GM19240 (cell line): ENCODE measurements around the gene SYCP1.
"Not testable (repeated sequence)": the region's sequence is repeated elsewhere in the genome, so short reads cannot be mapped to it uniquely, and the experiment has no call there.

ENCODE experiments used
- DNase-seq: peaks from one replicate; pipeline ENCODE4 v3.0.0; 2011; ENCODE audit warnings: low spot score; ENCODE audit not compliant: insufficient read length

SYCP1 gene

GRCh38 chr1:114854693-114855320, at the start of gene SYCP1:
Gene SYCP1, plus strand, starts transcription at chr1:114854863. Its CDS starts 602 bp downstream, at chr1:114855465.
- DNase-seq: no peak

GRCh38 chr1:114819869-114820268, 34.8 kb upstream of the SYCP1 start:
- no peak for DNase-seq

GRCh38 chr1:114820392-114820791, 34.3 kb upstream of the SYCP1 start:
- DNase-seq: no peak

GRCh38 chr1:114821978-114822377, 32.7 kb upstream of the SYCP1 start:
- no peak for DNase-seq

- DNase-seq: no peak
These were observed 26.4 kb upstream of the SYCP1 start for GRCh38 chr1:114828251-114828650.

GRCh38 chr1:114830075-114830474, 24.6 kb upstream of the SYCP1 start:
- DNase-seq: not testable (repeated sequence)

- no peak for DNase-seq
These were observed 23.2 kb upstream of the SYCP1 start for GRCh38 chr1:114831276-114831994.

- DNase-seq: no peak
These were observed 22.6 kb upstream of the SYCP1 start for GRCh38 chr1:114832057-114832456.

GRCh38 chr1:114833421-114833820, 21.2 kb upstream of the SYCP1 start:
- DNase-seq: no peak

- DNase-seq: no peak
These were observed 10.4 kb upstream of the SYCP1 start for GRCh38 chr1:114844270-114844669.

GRCh38 chr1:114853584-114853983, 1.1 kb upstream of the SYCP1 start:
- DNase-seq: no peak

GRCh38 chr1:114861384-114861783, 6.7 kb downstream of the SYCP1 start:
- DNase-seq: no peak

- DNase-seq: no peak
These were observed 37.7 kb downstream of the SYCP1 start for GRCh38 chr1:114892194-114892918.

- no peak for DNase-seq
These were observed 42.1 kb downstream of the SYCP1 start for GRCh38 chr1:114896795-114897194.

GRCh38 chr1:114901814-114902213, 47.2 kb downstream of the SYCP1 start:
- no peak for DNase-seq

- DNase-seq: no peak
These were observed 47.7 kb downstream of the SYCP1 start for GRCh38 chr1:114902343-114902742.

GRCh38 chr1:114903480-114903879, 48.8 kb downstream of the SYCP1 start:
- DNase-seq: no peak

GRCh38 chr1:114915720-114916119, 61.1 kb downstream of the SYCP1 start:
- not testable (repeated sequence) for DNase-seq

- no peak for DNase-seq
These were observed 71.9 kb downstream of the SYCP1 start for GRCh38 chr1:114926607-114927006.

GRCh38 chr1:114927401-114927800, 72.7 kb downstream of the SYCP1 start:
- no peak for DNase-seq

GRCh38 chr1:114956570-114956969, 101.9 kb downstream of the SYCP1 start:
- DNase-seq: no peak

- no peak for DNase-seq
These were observed 104.8 kb downstream of the SYCP1 start for GRCh38 chr1:114959423-114959822.
